ENCODE measurements around the gene DLG2. TPM values are rescaled to one million over a fixed set of nuclear protein-coding genes. Genes with fewer than 3 reads are reported as not detected.
"Not testable (repeated sequence)": the region's sequence is repeated elsewhere in the genome, so short reads cannot be mapped to it uniquely, and the experiment has no call there.

DLG2 gene
- polyA plus RNA-seq, 2 donors = 2.6 to 6.7 TPM

GRCh38 chr11:85663753-85664614, 36.8 kb upstream of the DLG2 start:
- peak overlapping the region; percentile 95 to 99 for H3K27ac ChIP-seq (ENCODE audit: low read depth in 2 of 2, low read length in 1 of 2)
- H3K4me3 ChIP-seq (ENCODE audit: low read depth in 1 of 2, low read length in 2 of 2) = peak overlapping the region; percentile 93 to 99
- H3K9me3 ChIP-seq (ENCODE audit: control insufficient read depth in 2 of 2, insufficient read depth in 1 of 2, low read depth in 1 of 2, low read length in 1 of 2) = peaks cover 0 to 3% of the 10 kb centered on the region in 2 donors
- no peaks in the 10 kb centered on the region for H3K36me3 ChIP-seq (ENCODE audit: control insufficient read depth in 2 of 2, insufficient read depth in 2 of 2, low read length in 1 of 2)
- 0 to 1% methylated on average over 73 of the region's 73 CpGs for WGBS, 2 donors
- no peaks in the 10 kb centered on the region for H3K4me1 ChIP-seq (ENCODE audit: control insufficient read depth in 2 of 2, insufficient read depth in 2 of 2, low read length in 1 of 2)
- no peaks in the 10 kb centered on the region for H3K27me3 ChIP-seq (ENCODE audit: control insufficient read depth in 1 of 2, insufficient read depth in 2 of 2, low read length in 2 of 2)

- H3K27me3 ChIP-seq (ENCODE audit: control insufficient read depth in 1 of 2, insufficient read depth in 2 of 2, low read length in 2 of 2) = no peaks in the 10 kb centered on the region
- H3K9me3 ChIP-seq (ENCODE audit: control insufficient read depth in 2 of 2, insufficient read depth in 1 of 2, low read depth in 1 of 2, low read length in 1 of 2) = peaks cover 0 to 3% of the 10 kb centered on the region in 2 donors
- H3K4me3 ChIP-seq (ENCODE audit: low read depth in 1 of 2, low read length in 2 of 2) = peak overlapping the region; percentile 93 to 99
- H3K36me3 ChIP-seq (ENCODE audit: control insufficient read depth in 2 of 2, insufficient read depth in 2 of 2, low read length in 1 of 2) = no peaks in the 10 kb centered on the region
- H3K4me1 ChIP-seq (ENCODE audit: control insufficient read depth in 2 of 2, insufficient read depth in 2 of 2, low read length in 1 of 2) = no peaks in the 10 kb centered on the region
- H3K27ac ChIP-seq (ENCODE audit: low read depth in 2 of 2, low read length in 1 of 2) = peak overlapping the region; percentile 95 to 99
- WGBS, 2 donors = 1 to 2% methylated on average over 10 of the region's 10 CpGs
Measured at GRCh38 chr11:85663080-85663752, 36.1 kb upstream of the DLG2 start.

- Histone ChIP-seq H3K4me1 (ENCODE audit: control insufficient read depth in 2 of 2, insufficient read depth in 2 of 2, low read length in 1 of 2) (no peaks in the 10 kb centered on the region), H3K36me3 (ENCODE audit: control insufficient read depth in 2 of 2, insufficient read depth in 2 of 2, low read length in 1 of 2) (peaks cover 0 to 1% of the 10 kb centered on the region in 2 donors)
Measured at GRCh38 chr11:85661972-85662664, 35.0 kb upstream of the DLG2 start.

GRCh38 chr11:85658180-85658579, 31.0 kb upstream of the DLG2 start:
- H3K4me3 ChIP-seq (ENCODE audit: low read depth in 1 of 2, low read length in 2 of 2) = no peak overlapping the region
- H3K4me1 ChIP-seq (ENCODE audit: control insufficient read depth in 2 of 2, insufficient read depth in 2 of 2, low read length in 1 of 2) = no peaks in the 10 kb centered on the region
- peaks cover 0 to 2% of the 10 kb centered on the region in 2 donors for H3K36me3 ChIP-seq (ENCODE audit: control insufficient read depth in 2 of 2, insufficient read depth in 2 of 2, low read length in 1 of 2)

More at GRCh38 chr11:85661972-85662664, 35.0 kb upstream of the DLG2 start:
- Histone ChIP-seq H3K27me3 (ENCODE audit: control insufficient read depth in 1 of 2, insufficient read depth in 2 of 2, low read length in 2 of 2) (no peaks in the 10 kb centered on the region), H3K9me3 (ENCODE audit: control insufficient read depth in 2 of 2, insufficient read depth in 1 of 2, low read depth in 1 of 2, low read length in 1 of 2) (peaks cover 0 to 3% of the 10 kb centered on the region in 2 donors), H3K27ac (ENCODE audit: low read depth in 2 of 2, low read length in 1 of 2) (no peak overlapping the region), H3K4me3 (ENCODE audit: low read depth in 1 of 2, low read length in 2 of 2) (peak overlapping the region in 1 of 2 donors; percentile 24)
- 6 to 13% methylated on average over 4 of the region's 4 CpGs for WGBS, 2 donors

GRCh38 chr11:85656777-85657176, 29.6 kb upstream of the DLG2 start:
- H3K4me1 ChIP-seq (ENCODE audit: control insufficient read depth in 2 of 2, insufficient read depth in 2 of 2, low read length in 1 of 2) = no peaks in the 10 kb centered on the region
- no peaks in the 10 kb centered on the region for H3K9me3 ChIP-seq (ENCODE audit: control insufficient read depth in 2 of 2, insufficient read depth in 1 of 2, low read depth in 1 of 2, low read length in 1 of 2)
- peaks cover 0 to 2% of the 10 kb centered on the region in 2 donors for H3K36me3 ChIP-seq (ENCODE audit: control insufficient read depth in 2 of 2, insufficient read depth in 2 of 2, low read length in 1 of 2)
- WGBS, 2 donors = 75 to 84% methylated on average over 1 of the region's 1 CpG
- H3K27ac ChIP-seq (ENCODE audit: low read depth in 2 of 2, low read length in 1 of 2) = no peak overlapping the region
- H3K4me3 ChIP-seq (ENCODE audit: low read depth in 1 of 2, low read length in 2 of 2) = no peak overlapping the region
- H3K27me3 ChIP-seq (ENCODE audit: control insufficient read depth in 1 of 2, insufficient read depth in 2 of 2, low read length in 2 of 2) = no peaks in the 10 kb centered on the region

More at GRCh38 chr11:85658180-85658579, 31.0 kb upstream of the DLG2 start:
- no peak overlapping the region for H3K27ac ChIP-seq (ENCODE audit: low read depth in 2 of 2, low read length in 1 of 2)
- no peaks in the 10 kb centered on the region for H3K9me3 ChIP-seq (ENCODE audit: control insufficient read depth in 2 of 2, insufficient read depth in 1 of 2, low read depth in 1 of 2, low read length in 1 of 2)
- 34% methylated on average over 1 of the region's 1 CpG for WGBS, 2 donors
- H3K27me3 ChIP-seq (ENCODE audit: control insufficient read depth in 1 of 2, insufficient read depth in 2 of 2, low read length in 2 of 2) = no peaks in the 10 kb centered on the region

- not testable (repeated sequence) for H3K36me3 ChIP-seq (ENCODE audit: control insufficient read depth in 2 of 2, insufficient read depth in 2 of 2, low read length in 1 of 2); H3K4me1 ChIP-seq (ENCODE audit: control insufficient read depth in 2 of 2, insufficient read depth in 2 of 2, low read length in 1 of 2)
- 95% methylated on average over 4 of the region's 4 CpGs for WGBS, 2 donors
Measured at GRCh38 chr11:85654343-85654742, 27.2 kb upstream of the DLG2 start.

GRCh38 chr11:85652786-85653447, 25.8 kb upstream of the DLG2 start:
- peaks cover 0 to 2% of the 10 kb centered on the region in 2 donors for H3K36me3 ChIP-seq (ENCODE audit: control insufficient read depth in 2 of 2, insufficient read depth in 2 of 2, low read length in 1 of 2)
- 57 to 61% methylated on average over 3 of the region's 3 CpGs for WGBS, 2 donors
- H3K4me1 ChIP-seq (ENCODE audit: control insufficient read depth in 2 of 2, insufficient read depth in 2 of 2, low read length in 1 of 2) = no peaks in the 10 kb centered on the region

More at GRCh38 chr11:85654343-85654742, 27.2 kb upstream of the DLG2 start:
- not testable (repeated sequence) for H3K27ac ChIP-seq (ENCODE audit: low read depth in 2 of 2, low read length in 1 of 2); H3K27me3 ChIP-seq (ENCODE audit: control insufficient read depth in 1 of 2, insufficient read depth in 2 of 2, low read length in 2 of 2); H3K9me3 ChIP-seq (ENCODE audit: control insufficient read depth in 2 of 2, insufficient read depth in 1 of 2, low read depth in 1 of 2, low read length in 1 of 2); H3K4me3 ChIP-seq (ENCODE audit: low read depth in 1 of 2, low read length in 2 of 2)

GRCh38 chr11:85651118-85651517, 24.0 kb upstream of the DLG2 start:
- Histone ChIP-seq H3K9me3 (ENCODE audit: control insufficient read depth in 2 of 2, insufficient read depth in 1 of 2, low read depth in 1 of 2, low read length in 1 of 2) (no peaks in the 10 kb centered on the region), H3K4me1 (ENCODE audit: control insufficient read depth in 2 of 2, insufficient read depth in 2 of 2, low read length in 1 of 2) (no peaks in the 10 kb centered on the region), H3K27ac (ENCODE audit: low read depth in 2 of 2, low read length in 1 of 2) (no peak overlapping the region), H3K36me3 (ENCODE audit: control insufficient read depth in 2 of 2, insufficient read depth in 2 of 2, low read length in 1 of 2) (no peaks in the 10 kb centered on the region), H3K27me3 (ENCODE audit: control insufficient read depth in 1 of 2, insufficient read depth in 2 of 2, low read length in 2 of 2) (no peaks in the 10 kb centered on the region), H3K4me3 (ENCODE audit: low read depth in 1 of 2, low read length in 2 of 2) (no peak overlapping the region)
- WGBS, 2 donors = 88 to 96% methylated on average over 1 of the region's 1 CpG

More at GRCh38 chr11:85652786-85653447, 25.8 kb upstream of the DLG2 start:
- H3K9me3 ChIP-seq (ENCODE audit: control insufficient read depth in 2 of 2, insufficient read depth in 1 of 2, low read depth in 1 of 2, low read length in 1 of 2) = no peaks in the 10 kb centered on the region
- no peak overlapping the region for H3K27ac ChIP-seq (ENCODE audit: low read depth in 2 of 2, low read length in 1 of 2)
- H3K4me3 ChIP-seq (ENCODE audit: low read depth in 1 of 2, low read length in 2 of 2) = no peak overlapping the region
- H3K27me3 ChIP-seq (ENCODE audit: control insufficient read depth in 1 of 2, insufficient read depth in 2 of 2, low read length in 2 of 2) = no peaks in the 10 kb centered on the region
